Natural killer cell (primary cell): ENCODE results near the gene KLHDC1. TPM values are rescaled to one million over a fixed set of nuclear protein-coding genes. Genes with fewer than 3 reads are reported as not detected.

ENCODE experiments used
- ATAC-seq, 3 donors: fragments of 150-1000 bp in 2 of 3; fragments of 200-7000 bp in 1 of 3; cut with Tn5 transposase; 1 replicate in 1 of 3; 2 replicates in 2 of 3; pipeline ENCODE4 v1.10.0; 2021; ENCODE audit warnings: mild to moderate bottlenecking in 2 of 3, moderate library complexity in 2 of 3
- DNase-seq, 2 donors: peaks; one replicate each; pipeline versions ENCODE4 v3.0.0 to v3.0.0-alpha.2; 2013 to 2021; ENCODE audit warnings: mixed read lengths in 1 of 2
- H3K27ac ChIP-seq: one replicate; pipeline ENCODE4 v1.5.1; 2013; ENCODE audit warnings: mild to moderate bottlenecking, low read length
- H3K27me3 ChIP-seq: one replicate; pipeline ENCODE4 v1.6.1; 2013; ENCODE audit warnings: low read length; ENCODE audit not compliant: control insufficient read depth, insufficient read depth
- H3K36me3 ChIP-seq: one replicate; pipeline ENCODE4 v1.6.1; 2013; ENCODE audit warnings: low read length; ENCODE audit not compliant: control insufficient read depth, insufficient read depth
- H3K4me1 ChIP-seq: one replicate; pipeline ENCODE4 v1.6.1; 2013; ENCODE audit warnings: low read length; ENCODE audit not compliant: control insufficient read depth, insufficient read depth
- H3K4me3 ChIP-seq: one replicate; pipeline ENCODE4 v1.5.1; 2013; ENCODE audit warnings: low read length
- H3K9me3 ChIP-seq: one replicate; pipeline ENCODE4 v1.6.1; 2013; ENCODE audit warnings: low read length; ENCODE audit not compliant: control insufficient read depth, insufficient read depth
- H3K27ac Mint-ChIP-seq, 2 donors: one replicate each; pipeline ENCODE4 v1.8.0; 2022; ENCODE audit warnings: mild to moderate bottlenecking in 2 of 2, mixed read lengths in 2 of 2, moderate library complexity in 1 of 2
- H3K27me3 Mint-ChIP-seq, 2 donors: one replicate each; pipeline ENCODE4 v1.8.0; 2022; ENCODE audit warnings: low read depth in 2 of 2, mixed read lengths in 2 of 2
- H3K36me3 Mint-ChIP-seq: one replicate; pipeline ENCODE4 v1.8.0; 2022; ENCODE audit warnings: mixed read lengths
- H3K4me1 Mint-ChIP-seq, 2 donors: one replicate each; pipeline ENCODE4 v1.8.0; 2022; ENCODE audit warnings: mixed read lengths in 2 of 2
- H3K4me3 Mint-ChIP-seq: one replicate; pipeline ENCODE4 v1.8.0; 2022; ENCODE audit warnings: mild to moderate bottlenecking, moderate library complexity, mixed read lengths
- H3K9me3 Mint-ChIP-seq, 2 donors: one replicate each; pipeline ENCODE4 v1.8.0; 2022; ENCODE audit warnings: mixed read lengths in 2 of 2
- CTCF ChIP-seq: fragments of 200-600 bp; IDR thresholded peaks from one replicate; pipeline ENCODE4 v1.8.0; 2022; ENCODE audit warnings: antibody characterized with exemption
- WGBS: methylation state at CpG from one replicate; pipeline ENCODE4 v1.1.7; 2013; ENCODE audit warnings: missing lambda C conversion rate; ENCODE audit not compliant: insufficient coverage; 5-methylcytosine and 5-hydroxymethylcytosine counted together
- intact Hi-C: fragments of 100-400 bp; cut with micrococcal nuclease; formaldehyde crosslinking; loops from one replicate; pipeline ENCODE4 v1.14.2; 2022
- total RNA-seq, 4 donors: library from RNA; stranded (reverse); fragments of 120-200 nt in 1 of 4; gene quantifications; one replicate each; pipeline versions ENCODE4 v1.2.3 to v1.2.4, GENCODE V29; 2013 to 2022

The KLHDC1 gene
- total RNA-seq, 3 donors from 2014 or later (not counting 1 experiment from before 2014, with no cell fraction given) = 6.3 to 7.0 (median 6.9) TPM

GRCh38 chr14:49659526-49660455, 33.1 kb upstream of the KLHDC1 start:
- no peaks in the 10 kb centered on the region for H3K36me3 Mint-ChIP-seq
- Histone ChIP-seq H3K36me3 (no peaks in the 10 kb centered on the region), H3K4me1 (no peaks in the 10 kb centered on the region), H3K9me3 (no peaks in the 10 kb centered on the region), H3K4me3 (no peak overlapping the region), H3K27me3 (no peaks in the 10 kb centered on the region), H3K27ac (no peak overlapping the region)
- no peaks in the 10 kb centered on the region for H3K27me3 Mint-ChIP-seq
- TF ChIP-seq CTCF = no peak
- no peaks in the 10 kb centered on the region for H3K9me3 Mint-ChIP-seq
- ATAC-seq = no peak
- H3K4me1 Mint-ChIP-seq = no peaks in the 10 kb centered on the region
- H3K27ac Mint-ChIP-seq = no peak overlapping the region
- H3K4me3 Mint-ChIP-seq = no peak overlapping the region
- WGBS = 80% methylated on average over 1 of the region's 2 CpGs
- intact Hi-C loops = no loop called here
- DNase-seq = no peak

GRCh38 chr14:49670475-49670874, 22.4 kb upstream of the KLHDC1 start:
- Histone ChIP-seq H3K27me3 (no peaks in the 10 kb centered on the region), H3K36me3 (no peaks in the 10 kb centered on the region), H3K9me3 (no peaks in the 10 kb centered on the region), H3K4me3 (no peak overlapping the region), H3K27ac (no peak overlapping the region), H3K4me1 (no peaks in the 10 kb centered on the region)
- Mint-ChIP-seq H3K36me3 (no peaks in the 10 kb centered on the region), H3K4me3 (no peak overlapping the region), H3K27ac (no peak overlapping the region), H3K27me3 (no peaks in the 10 kb centered on the region), H3K4me1 (no peaks in the 10 kb centered on the region), H3K9me3 (no peaks in the 10 kb centered on the region)
- no peak for TF ChIP-seq CTCF
- intact Hi-C loops = no loop called here
- DNase-seq (no peak), ATAC-seq (no peak)

GRCh38 chr14:49673586-49673985, 19.3 kb upstream of the KLHDC1 start:
- no peaks in the 10 kb centered on the region for H3K36me3 Mint-ChIP-seq
- TF ChIP-seq CTCF = no peak
- H3K9me3 Mint-ChIP-seq = no peaks in the 10 kb centered on the region
- H3K4me1 Mint-ChIP-seq = no peaks in the 10 kb centered on the region
- no peaks in the 10 kb centered on the region for H3K4me1 ChIP-seq
- ATAC-seq = no peak
- no peak overlapping the region for H3K4me3 ChIP-seq
- no peak for DNase-seq
- H3K27ac Mint-ChIP-seq = no peak overlapping the region
- no peak overlapping the region for H3K4me3 Mint-ChIP-seq
- H3K27ac ChIP-seq = no peak overlapping the region
- intact Hi-C loops = no loop called here
- H3K36me3 ChIP-seq = no peaks in the 10 kb centered on the region
- H3K9me3 ChIP-seq = no peaks in the 10 kb centered on the region
- H3K27me3 Mint-ChIP-seq = no peaks in the 10 kb centered on the region
- H3K27me3 ChIP-seq = no peaks in the 10 kb centered on the region
- no CpG with 5 or more reads among the region's 2 CpGs for WGBS
